GM19193 (cell line): ENCODE results near the gene C22orf42.

Experiments
- POLR2A ChIP-seq: IDR thresholded peaks from 4 replicates; pipeline ENCODE4 v1.6.1; 2011; ENCODE audit not compliant: insufficient read depth, insufficient read length; ENCODE audit errors: extremely low read depth

Gene C22orf42, protein sequence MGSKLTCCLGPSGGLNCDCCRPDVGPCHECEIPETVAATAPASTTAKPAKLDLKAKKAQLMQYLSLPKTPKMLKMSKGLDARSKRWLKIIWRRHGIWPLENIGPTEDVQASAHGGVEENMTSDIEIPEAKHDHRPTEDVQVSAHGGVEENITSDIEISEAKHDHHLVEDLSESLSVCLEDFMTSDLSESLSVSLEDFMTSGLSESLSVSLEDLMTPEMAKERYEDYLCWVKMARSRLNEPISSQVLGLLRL

DNA sequence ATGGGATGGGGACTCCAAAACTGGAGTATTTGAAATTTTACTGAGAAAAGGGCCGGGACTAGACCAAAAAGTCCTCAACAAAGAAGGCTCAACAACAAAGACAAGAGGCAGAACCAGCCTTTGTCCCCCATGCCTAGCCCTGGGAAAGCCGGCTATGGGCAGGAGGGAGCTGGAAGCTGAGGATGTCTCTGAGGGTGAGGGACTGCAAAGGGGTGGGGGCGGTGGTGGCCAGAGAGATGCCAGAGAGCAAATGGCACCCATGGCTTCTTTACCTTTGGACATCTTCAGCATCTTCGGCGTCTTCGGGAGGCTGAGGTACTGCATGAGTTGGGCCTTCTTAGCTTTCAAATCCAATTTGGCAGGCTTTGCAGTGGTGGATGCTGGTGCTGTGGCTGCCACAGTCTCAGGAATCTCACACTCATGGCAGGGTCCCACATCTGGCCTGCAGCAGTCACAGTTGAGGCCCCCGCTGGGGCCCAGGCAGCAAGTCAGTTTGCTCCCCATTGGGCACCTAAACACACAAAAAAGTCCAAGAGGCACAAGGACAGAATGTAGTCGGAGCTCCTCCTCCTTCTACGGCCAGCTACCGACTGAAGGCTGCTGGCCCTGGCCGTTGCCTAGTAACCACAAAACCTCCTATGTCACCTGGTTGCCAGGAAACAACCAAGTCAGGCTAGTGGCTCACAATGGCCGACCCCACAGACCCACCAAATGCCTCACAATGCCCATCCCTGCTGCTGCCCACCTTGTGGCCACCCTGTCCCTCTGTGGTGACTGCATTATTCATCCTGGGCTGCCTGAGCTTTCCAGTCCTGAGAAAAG lies at the start of gene C22orf42:
TSS of gene C22orf42 (minus strand) at position 592 of the 822 bp plus-strand sequence. CDS start at position 504, 88 bp downstream.
- no peak for TF ChIP-seq POLR2A

DNA sequence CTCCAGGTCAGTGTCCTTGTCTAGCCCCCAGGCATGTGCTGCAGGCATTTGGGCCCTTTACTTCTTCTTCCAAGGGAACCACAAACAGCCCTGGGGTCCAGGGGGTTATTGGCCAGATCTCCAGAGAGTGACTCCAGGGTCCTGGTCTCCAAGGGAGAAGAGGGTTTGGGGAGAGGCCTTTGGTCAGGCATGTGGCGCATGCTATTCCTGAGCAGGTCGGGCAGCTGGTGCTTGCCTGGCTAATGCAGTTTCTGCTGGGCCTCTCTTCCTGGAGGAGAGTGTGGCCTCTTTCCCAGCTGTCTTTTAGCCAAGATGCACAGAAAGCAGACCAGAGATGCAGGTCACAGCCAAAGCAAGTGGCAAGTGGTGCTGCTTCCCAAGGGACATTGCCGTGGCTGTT lies 49.6 kb upstream of the C22orf42 start:
- no peak for TF ChIP-seq POLR2A

DNA sequence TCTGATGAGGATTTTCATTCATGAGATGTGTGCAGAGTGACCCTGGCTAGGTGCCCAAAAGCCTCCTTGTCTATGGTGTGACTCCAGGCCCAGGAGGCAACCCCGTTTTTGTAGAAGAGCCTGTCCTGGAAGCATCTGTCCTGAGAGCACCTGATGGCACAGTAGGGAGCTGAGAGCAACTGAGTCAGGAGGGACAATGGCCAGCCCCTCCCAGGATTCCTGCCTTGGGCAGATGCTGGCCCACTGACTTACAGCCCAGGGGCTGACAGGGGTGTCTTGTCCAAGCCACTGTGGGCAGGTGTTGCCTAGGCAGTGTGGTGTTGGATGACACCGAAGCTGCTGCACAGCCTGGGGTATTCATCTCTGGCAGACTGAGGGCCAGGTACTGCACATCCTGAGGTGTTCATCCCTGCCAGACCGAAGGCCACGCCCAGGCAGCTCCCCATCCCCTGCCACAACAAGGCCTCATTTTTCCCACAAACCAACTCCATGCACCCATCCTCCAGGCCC lies 48.9 kb upstream of the C22orf42 start:
- no peak for TF ChIP-seq POLR2A

DNA sequence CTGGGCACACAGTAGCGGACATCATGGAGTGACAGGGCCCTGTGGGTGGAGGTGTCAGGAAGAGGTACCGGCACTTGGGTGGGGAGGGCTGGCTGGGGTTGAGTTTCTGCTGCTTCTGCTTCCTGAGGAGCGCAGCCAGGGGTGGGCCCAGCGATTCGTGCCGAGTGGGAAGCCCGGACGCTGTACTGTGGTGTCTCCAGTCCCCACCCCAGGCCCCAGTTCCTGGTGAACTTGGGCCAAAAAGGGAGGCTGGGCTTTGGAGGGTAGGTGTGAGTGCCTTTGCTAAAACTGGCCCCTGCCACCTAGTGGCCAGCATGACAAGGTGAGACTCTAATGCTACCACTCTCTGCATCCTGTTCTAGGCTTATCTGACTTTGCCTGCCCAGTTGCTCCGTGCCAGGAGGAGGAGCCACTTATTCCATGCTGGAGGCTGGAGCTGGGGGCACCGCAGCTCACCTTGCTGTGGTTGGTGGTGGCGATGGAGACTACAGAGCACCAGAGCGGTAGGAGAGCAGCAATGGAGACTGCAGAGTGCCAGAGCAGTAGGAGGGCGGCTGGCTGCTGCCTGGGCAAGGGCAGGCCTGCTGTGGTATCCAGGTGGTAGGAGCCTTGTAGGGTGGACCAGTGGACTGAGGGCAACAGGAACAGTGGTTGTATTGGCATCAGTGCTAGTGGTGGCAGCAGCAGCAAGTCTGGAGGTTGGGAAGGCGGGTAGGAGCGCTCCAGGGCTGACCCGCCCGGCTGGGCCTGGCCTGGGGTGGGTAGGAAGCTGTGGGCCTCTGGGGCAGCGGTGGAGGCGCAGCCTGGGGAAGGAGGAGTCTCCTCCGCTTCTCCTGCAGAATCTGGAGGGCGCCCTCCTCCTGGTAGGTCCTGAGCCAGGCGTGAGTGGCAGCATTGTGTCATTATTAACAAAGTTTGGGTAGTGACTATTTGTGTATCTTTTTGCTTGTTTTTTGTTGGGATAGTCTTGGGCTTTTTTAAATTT lies 48.0 kb upstream of the C22orf42 start:
- TF ChIP-seq POLR2A = no peak

DNA sequence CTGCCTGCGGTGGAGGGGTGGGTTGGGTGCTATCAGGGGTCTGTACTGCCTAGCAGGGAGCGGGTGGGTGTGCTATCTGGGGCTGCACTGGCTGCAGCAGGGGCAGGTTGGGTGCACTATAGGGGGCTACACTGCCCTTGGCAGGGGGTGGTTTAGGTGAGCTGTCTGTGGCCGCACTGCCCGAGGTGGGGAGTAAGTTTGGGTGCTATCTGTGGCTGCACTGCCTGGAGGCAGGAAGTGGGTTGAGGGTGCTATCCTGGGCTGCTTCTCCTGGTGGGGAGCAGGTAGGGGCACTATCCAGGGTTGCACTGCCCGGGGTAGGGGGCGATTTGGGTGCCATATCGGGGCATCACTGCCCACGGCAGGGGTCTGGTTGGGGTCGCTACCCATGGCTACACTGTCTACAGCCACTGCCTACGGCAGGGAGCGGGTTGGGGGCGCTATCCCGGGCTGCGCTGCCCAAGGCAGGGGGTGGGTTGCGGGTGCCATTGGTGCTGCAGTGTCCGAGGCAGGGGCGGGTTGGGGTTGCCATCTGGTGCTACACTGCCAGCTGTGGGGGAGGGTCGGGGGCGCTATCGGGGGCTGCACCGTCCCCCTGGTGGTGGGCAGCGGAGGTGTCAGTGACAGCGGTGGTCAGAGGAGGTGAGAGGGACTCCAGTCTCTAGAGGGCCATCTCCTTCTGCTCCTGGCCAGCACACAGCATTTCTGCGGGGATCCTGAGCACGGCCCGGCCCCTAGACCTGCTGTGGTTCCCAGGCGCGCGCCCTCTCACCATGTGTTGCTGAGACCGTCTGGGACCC lies 47.1 kb upstream of the C22orf42 start:
- no peak for TF ChIP-seq POLR2A

DNA sequence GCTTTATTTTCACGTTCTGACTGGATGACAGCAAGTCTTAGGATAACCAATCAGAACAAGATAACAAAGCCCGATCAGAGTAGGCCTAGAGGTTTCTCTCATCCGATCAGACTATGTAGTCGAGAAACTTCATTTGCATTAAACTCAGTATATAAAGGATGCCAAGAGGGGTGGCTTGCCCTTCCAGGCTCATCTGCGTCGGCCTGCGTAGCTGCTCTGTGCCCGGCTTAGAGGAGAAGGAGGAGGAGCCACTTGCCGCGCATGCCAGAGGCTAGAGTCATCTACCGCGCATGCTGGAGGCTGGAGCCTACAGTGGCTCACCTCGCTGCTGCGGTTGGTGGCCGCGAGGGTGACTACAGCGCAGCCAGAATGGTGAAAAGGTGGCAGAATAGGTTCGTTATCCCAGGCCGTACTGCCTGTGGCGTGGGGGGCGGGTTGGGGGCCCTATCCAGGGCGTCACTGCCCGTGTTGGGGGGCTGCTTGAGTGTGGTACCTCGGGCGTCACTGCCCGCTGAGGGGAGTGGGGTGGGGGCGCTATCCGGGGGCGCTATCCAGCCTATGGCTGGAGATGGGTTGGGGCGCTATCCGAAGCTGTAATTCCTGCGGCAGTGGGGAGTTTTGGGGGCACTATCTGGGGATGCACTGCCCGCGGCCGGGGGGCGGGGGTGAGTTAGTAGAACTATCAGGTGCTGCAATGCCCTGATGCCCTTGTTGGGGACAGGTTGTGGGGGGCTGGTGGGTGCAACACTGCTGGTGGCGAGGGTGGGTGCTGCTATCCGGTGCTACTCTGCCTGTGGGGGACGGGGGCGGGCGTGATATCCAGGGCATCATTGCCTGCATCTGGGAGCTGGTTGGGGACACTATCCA lies 46.0 kb upstream of the C22orf42 start, which contains the start of gene RFPL2:
TSS of gene RFPL2 (minus strand) at position 218 of the 867 bp plus-strand sequence. CDS start 2,622 bp downstream, outside the sequence.
- no peak for TF ChIP-seq POLR2A

DNA sequence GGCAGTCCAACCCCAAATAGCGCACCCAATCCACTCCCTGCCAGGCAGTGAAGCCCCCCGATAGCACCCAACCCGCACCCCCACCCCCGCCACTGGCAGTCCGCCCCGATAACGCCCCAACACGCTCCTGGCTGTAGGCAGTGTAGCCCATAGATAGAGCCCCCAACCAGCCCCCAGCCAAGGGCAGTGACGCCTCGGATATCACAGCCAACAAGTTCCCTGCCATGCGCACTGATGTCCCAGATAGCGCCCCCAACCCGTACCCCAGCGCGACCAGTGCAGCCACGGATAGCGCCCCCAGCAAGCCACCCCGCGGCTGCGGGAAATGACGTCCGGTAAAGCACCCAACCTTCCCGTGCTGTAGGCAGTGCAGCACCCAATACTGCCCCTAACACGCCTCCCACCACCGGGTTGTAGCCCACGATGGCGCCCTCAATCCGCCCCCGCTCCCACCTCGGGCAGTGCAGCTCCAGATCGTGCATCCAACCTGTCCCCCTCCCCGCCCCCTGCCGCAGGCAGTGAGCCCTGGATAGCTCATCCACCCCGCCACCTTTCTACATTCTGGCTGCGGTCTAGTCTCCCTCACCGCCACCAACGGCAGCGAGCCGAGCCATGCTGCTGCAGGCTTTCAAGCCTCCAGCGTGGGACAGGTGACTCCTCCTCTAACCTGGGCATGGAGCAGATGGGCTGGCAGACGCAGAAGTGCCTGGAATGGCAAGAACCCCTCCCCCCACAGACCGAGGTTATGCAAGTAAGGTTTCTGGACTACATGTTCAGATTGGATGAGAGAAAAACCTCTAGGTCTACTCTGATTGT lies 45.1 kb upstream of the C22orf42 start:
- TF ChIP-seq POLR2A = no peak

DNA sequence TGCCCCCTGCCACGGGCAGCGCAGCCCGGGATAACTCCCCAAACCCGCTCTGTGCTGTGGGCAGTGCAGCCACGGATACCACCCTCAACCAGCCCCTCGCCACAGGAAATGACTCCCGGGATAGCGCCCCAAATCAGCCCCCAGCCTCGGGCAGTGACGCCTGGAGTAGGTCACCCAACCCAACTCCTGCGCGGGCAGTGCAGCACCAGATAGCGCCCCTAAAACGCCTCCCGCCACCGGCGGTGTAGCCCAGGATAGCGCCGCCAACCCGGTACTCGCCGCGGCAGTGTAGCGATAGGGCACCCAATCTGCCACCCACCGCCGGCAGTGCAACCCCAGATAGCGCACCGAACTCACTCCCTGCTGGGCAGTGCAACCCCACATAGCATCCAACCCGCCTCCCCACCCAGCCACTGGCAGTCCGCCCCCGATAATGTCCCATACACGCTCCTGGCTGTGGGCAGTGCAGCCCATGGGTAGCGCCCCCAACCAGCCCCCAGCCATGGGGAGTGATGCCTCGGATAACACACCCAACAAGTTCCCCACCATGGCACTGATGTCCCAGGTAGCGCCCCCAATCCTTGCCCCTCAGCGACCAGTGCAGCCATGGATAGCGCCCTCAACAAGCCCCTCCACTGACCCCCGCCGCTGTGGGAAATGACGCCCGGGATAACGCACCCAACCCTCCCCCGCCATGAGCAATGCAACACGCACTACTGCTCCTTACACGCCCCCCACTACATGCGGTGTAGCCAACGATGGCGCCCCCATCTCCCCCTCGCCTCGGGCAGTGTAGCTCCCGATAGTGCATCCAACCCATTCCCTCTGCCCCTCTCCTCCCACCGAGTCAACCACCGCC lies 44.3 kb upstream of the C22orf42 start:
- no peak for TF ChIP-seq POLR2A

DNA sequence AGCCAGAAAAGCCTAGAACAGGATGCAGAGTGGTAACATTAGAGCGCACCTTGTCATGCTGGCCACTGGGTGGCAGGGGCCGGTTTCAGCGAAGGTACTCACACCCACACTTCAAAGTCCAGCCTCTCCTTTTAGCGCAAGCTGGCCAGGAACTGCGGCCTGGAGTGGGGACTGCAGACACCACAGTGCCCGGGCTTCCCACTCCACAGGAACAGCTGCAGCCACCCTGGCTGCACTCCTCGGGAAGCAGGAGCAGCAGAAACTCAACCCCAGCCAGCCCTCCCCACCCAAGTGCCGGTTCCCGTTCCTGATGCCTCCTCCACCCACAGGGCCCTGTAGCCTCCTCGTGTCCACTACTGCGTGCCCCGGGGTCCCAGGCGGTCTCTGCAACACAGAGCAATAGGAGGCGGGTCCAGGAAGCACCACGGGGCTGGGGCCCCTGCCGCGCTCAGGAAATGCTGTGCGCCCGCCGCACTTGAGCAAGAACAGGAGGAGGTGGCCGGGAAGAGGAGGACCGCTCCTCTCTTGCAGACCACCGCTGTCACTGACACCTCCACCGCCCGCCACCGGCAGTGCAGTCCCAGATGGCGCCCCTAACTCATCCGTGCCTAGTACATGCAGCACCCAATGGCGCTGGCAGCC lies 43.6 kb upstream of the C22orf42 start:
- no peak for TF ChIP-seq POLR2A

DNA sequence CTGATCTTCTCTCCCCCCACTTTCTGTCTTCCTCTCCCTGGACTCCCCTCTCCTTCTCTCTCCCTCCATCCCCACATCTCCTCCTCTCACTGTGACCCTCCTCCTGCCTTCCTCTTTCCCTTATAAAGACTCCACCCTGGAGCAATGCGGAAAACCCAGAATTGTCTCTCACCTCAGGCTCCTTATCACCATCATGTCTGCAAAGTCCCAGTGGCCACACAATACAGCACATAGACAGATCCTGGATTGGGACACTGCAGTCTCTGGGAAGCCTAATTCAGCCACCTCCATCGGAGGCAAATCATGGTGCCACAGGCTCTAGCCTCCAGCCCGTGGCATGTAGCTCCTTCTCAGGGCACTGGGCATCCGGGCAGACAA lies 43.0 kb upstream of the C22orf42 start:
- no peak for TF ChIP-seq POLR2A

DNA sequence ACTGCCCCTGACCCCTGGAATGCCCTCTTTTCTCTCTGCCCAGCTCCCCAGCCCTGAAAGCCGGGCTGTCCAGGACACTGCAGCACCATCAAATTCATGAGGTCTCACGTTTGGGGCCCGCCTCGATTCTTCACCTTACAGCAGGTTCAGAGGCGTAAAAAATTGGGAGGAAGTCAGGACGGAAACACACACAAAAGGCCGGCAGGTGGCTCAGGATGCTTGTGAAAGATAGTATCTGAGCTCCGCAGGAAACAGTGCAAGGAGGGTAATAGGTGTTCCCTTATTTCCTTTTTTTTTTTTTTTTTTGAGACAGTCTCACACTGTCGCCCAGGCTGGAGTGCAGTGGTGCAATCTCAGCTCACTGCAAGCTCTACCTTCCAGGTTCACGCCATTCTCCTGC lies 41.6 kb upstream of the C22orf42 start:
- no peak for TF ChIP-seq POLR2A
